GM10266 (cell line): Measurements from ENCODE around the gene NRG2.

Experiments used
- DNase-seq: peaks from one replicate; pipeline ENCODE4 v3.0.0; 2012; ENCODE audit errors: extremely low spot score
- TF ChIP-seq, protein P1 (sequence below): IDR thresholded peaks from 2 replicates; pipeline ENCODE4 v1.5.1; 2012; ENCODE audit warnings: mild to moderate bottlenecking, low read depth; ENCODE audit not compliant: control insufficient read depth, insufficient read depth; ENCODE audit errors: missing control alignments

The NRG2 gene

DNA sequence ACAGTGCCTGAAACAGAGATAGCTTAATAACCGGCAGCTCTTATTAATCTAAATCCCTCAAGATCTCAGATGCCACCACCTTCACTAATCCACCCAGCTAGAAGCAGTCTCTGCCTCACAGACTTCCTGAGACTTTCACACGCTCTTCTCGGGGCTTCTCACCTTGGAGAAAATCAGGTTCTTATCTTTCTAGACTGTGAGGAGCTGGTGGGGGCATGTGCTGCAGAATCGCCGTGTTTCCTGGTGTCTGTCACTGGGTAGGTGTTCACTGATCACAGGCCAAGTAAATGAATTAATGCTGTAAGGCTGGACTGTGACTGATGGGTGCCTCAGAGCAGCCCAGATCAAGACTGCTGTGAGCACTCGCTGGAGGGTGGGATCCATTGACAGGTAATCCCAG lies 145.8 kb downstream of the NRG2 start:
- DNase-seq, result no peak
- TF ChIP-seq, protein P1, sequence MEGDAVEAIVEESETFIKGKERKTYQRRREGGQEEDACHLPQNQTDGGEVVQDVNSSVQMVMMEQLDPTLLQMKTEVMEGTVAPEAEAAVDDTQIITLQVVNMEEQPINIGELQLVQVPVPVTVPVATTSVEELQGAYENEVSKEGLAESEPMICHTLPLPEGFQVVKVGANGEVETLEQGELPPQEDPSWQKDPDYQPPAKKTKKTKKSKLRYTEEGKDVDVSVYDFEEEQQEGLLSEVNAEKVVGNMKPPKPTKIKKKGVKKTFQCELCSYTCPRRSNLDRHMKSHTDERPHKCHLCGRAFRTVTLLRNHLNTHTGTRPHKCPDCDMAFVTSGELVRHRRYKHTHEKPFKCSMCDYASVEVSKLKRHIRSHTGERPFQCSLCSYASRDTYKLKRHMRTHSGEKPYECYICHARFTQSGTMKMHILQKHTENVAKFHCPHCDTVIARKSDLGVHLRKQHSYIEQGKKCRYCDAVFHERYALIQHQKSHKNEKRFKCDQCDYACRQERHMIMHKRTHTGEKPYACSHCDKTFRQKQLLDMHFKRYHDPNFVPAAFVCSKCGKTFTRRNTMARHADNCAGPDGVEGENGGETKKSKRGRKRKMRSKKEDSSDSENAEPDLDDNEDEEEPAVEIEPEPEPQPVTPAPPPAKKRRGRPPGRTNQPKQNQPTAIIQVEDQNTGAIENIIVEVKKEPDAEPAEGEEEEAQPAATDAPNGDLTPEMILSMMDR, result no peak

DNA sequence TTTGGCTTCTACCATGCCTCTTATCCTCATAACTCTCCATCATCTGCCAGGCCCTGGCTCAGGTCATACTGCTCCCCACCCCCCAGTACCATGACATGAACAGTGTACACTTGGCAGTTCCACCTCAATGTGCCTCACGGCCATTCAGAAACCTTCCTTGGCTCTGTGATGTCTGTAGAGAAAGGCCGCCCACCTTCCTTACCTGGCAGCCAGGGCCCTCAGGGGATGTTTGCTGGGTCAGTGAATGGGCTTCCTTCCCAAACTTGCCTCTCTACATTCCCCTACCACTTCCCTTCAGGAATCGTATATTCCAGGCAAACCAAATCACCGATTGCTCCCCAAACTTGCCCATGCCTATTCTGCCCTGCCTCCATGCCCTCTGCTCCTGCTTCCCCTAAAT lies 146.4 kb downstream of the NRG2 start:
- TF ChIP-seq, protein P1, result no peak
- DNase-seq, result no peak

DNA sequence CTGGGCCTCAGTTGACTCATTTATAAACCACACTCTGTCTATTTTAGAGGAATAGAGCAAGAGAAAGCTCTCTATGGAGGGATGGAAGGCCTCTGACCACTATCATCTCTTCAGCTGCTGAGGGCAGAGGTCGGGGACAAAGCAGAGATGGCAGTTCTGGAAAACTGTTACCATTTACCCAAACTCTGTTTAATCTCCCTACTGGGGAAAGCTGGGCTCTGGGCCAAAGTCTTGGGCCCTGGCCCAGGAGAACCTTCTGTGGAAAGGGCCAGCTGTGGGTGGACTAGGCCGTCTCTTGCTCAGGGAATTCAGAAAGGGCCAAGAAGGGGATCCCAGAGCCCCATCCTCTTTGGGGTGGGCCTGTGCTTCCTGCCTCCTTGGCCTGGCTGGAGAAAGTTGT lies 147.5 kb downstream of the NRG2 start:
- no peak for DNase-seq
- TF ChIP-seq, protein P1, result no peak

DNA sequence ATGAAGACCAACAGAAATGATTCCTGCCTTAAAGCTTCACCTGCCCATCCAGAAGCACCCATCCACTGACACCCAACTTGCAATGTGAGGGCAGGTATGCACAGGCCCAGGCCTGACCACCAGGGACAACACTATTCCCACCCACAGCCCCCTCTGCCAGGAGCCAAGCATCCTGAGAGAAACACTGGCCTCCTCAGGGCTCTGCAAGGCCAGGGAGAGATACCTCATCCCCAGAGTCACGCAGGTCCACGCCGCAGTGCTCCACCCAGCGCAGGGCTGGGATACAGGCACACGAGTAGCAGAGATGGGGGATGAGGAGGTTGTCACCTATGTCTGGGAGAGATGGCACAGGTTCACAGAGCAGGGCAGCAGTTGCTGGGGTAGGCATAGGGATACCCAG lies 148.1 kb downstream of the NRG2 start:
- TF ChIP-seq, protein P1, result no peak
- no peak for DNase-seq

DNA sequence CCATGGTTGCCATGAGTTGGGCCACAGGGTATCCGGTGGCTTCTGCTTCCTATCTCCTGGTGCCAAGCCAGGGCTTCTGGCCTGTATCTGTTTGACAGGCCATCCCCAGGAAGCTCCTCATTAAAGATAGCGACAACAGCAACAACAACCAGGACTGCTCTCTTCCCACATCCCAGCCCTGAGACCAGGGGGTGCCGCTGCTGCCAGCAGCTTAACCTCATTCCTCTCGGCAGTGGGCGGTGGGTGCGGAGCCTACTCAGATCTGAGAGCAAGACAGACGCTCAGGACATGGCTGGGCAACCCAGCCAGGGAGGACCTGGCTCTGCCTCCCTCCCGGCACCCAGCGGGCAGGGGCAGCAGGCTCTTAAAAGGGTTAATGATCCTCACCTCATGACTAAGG lies 149.2 kb downstream of the NRG2 start:
- TF ChIP-seq, protein P1, result no peak
- DNase-seq, result no peak

DNA sequence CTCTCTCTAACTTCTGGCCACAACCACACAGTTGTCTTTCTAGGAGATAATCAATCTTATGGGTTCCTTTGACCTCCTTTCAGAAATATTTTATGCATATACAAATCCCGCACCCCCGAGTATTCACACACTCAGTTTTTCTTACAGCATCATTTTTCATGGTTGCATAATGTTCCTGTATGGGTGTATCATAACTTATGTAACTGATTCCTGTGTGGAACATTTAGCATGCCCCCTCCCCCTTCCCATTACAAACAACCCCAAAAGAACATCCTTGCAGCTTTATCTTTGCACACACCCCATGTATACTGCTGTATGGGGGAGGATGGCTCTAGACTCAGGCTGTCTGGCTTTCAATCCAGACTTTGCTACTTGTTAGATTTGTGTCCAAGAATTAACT lies 153.7 kb downstream of the NRG2 start:
- TF ChIP-seq, protein P1, result no peak
- no peak for DNase-seq

DNA sequence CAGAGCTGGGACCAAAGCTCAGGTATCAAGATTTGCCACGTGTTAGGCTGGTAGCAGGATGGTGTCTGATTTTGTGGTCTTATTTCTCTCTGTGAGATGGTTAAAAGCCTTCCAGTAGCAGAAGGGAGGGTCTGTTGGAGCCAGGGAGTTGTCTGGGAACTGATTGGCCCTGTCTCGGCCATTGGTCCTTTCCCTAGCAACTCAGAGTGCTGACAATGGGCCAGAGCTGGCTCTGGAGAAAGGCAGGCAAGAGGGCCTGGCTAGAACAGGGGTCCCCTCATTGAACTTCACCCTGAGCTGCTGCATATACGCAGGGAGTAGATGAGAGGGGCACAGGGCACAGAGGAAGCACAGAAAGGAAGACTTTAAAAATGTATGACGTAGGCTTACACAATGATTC lies 154.7 kb downstream of the NRG2 start:
- TF ChIP-seq, protein P1, result no peak
- DNase-seq, result no peak

DNA sequence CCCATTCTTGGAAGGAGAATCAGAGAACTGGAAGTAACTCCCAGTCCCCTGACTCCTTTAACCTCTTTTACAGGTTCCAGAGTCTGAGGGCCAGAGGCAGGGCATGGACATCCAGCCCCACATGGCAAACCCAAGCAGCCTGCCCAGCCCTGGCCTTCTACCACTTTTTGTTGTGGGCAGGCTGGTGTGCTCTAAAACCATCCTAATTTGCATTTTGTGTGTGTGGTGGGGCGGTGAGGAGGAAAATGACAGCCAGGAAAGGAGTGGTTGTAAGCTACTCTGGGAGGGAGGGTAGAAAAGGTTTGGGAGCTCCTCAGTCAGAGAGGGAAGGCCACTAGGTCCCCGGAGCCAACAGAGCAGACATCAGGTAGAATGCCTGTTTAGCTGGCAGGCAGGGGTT lies 156.9 kb downstream of the NRG2 start:
- DNase-seq, result no peak
- TF ChIP-seq, protein P1, result no peak
